ENCODE data around the gene LRFN4.

DNA sequence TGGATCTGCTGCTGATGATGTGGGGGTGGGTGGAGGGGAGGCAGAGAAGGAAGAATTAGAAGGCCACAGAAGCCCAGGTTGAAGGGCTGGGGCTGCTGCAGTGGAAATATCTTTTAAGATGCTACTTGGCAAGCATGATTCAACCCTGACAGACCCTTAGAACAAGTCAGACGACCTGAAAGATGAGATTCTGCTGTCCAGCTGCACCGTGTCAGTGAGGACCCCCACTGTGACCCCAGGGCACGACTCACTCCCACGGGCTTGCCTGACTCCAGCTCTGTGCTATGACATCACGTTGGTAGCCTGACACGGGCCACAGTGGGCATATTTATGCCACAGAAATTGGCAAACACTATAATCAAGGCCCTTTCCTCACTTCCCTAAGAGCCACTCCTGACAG is 36.0 kb downstream of the LRFN4 start:
- TF ChIP-seq POLR2A (IDR thresholded peaks at IDR 0.05; ENCODE audit: control extremely low read depth in 1 of 2, low read depth in 2 of 2, low read length in 2 of 2) (no peak), SUZ12 (IDR thresholded peaks at IDR 0.05; ENCODE audit: low read length) (no peak), POLR2AphosphoS5 (IDR thresholded peaks at IDR 0.05; ENCODE audit: low read depth, low read length) (no peak), MAFK (IDR thresholded peaks at IDR 0.05; ENCODE audit: low read depth, low read length) (no peak), EZH2 (IDR thresholded peaks at IDR 0.05; ENCODE audit: low read depth, low read length, severe bottlenecking) (no peak), EP300 (IDR thresholded peaks at IDR 0.05; ENCODE audit: borderline replicate concordance in 1 of 2, low read depth in 2 of 2, low read length in 2 of 2) (no peak)
- TF ChIP-seq, protein P1, sequence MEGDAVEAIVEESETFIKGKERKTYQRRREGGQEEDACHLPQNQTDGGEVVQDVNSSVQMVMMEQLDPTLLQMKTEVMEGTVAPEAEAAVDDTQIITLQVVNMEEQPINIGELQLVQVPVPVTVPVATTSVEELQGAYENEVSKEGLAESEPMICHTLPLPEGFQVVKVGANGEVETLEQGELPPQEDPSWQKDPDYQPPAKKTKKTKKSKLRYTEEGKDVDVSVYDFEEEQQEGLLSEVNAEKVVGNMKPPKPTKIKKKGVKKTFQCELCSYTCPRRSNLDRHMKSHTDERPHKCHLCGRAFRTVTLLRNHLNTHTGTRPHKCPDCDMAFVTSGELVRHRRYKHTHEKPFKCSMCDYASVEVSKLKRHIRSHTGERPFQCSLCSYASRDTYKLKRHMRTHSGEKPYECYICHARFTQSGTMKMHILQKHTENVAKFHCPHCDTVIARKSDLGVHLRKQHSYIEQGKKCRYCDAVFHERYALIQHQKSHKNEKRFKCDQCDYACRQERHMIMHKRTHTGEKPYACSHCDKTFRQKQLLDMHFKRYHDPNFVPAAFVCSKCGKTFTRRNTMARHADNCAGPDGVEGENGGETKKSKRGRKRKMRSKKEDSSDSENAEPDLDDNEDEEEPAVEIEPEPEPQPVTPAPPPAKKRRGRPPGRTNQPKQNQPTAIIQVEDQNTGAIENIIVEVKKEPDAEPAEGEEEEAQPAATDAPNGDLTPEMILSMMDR (IDR thresholded peaks at IDR 0.05; ENCODE audit: control extremely low read depth in 1 of 3, insufficient read depth in 1 of 3, low read depth in 1 of 3, low read length in 3 of 3), result no peak

Data from H1 (cell line).